ENCODE results near the gene NFKBIE. TPM values are rescaled to one million over a fixed set of nuclear protein-coding genes. Genes with fewer than 3 reads are reported as not detected.

Gene NFKBIE
- total and polyA plus RNA-seq, 4 donors = 3.5 to 15.8 (median 12.9) TPM

DNA sequence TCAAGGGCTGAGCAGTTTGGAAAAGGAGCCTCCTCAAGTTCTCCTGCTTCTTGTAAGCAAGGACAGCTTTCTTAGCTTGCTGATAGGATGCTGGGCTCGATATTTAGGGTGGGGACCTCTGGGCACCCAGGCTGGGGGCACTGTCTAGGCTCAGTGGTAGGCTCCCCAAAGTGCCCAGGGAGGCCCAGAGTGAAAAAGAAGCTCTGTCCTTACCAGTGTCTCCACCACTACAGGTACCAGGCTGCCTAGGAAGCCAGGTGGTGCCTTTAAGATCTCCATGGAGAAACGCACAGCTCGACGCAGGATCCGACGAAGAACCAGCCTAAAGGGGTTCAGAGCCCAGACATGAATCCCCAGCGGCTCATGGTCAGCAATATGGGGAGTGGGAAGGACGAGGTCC is 41.4 kb upstream of the NFKBIE start:
- Histone ChIP-seq H3K4me1 (ENCODE audit: control insufficient read depth, insufficient read depth, low read length) (no peaks in the 10 kb centered on the region), H3K27ac (ENCODE audit: low read depth, low read length) (no peak overlapping the region), H3K36me3 (ENCODE audit: control insufficient read depth, insufficient read depth, low read length) (peaks cover 94% of the 10 kb centered on the region), H3K27me3 (ENCODE audit: control insufficient read depth, insufficient read depth, low read length) (no peaks in the 10 kb centered on the region), H3K9me3 (ENCODE audit: control insufficient read depth, insufficient read depth, low read length) (no peaks in the 10 kb centered on the region), H3K4me3 (ENCODE audit: low read depth, low read length) (no peak overlapping the region)
- DNase-seq (ENCODE audit: low read depth in 4 of 6, low spot score in 6 of 6) = no peak
- WGBS (ENCODE audit: insufficient coverage) = 100% methylated on average over 5 of the region's 8 CpGs

- H3K9me3 ChIP-seq (ENCODE audit: control insufficient read depth, insufficient read depth, low read length) = no peaks in the 10 kb centered on the region
- no peak overlapping the region for H3K27ac ChIP-seq (ENCODE audit: low read depth, low read length)
- H3K27me3 ChIP-seq (ENCODE audit: control insufficient read depth, insufficient read depth, low read length) = no peaks in the 10 kb centered on the region
- H3K36me3 ChIP-seq (ENCODE audit: control insufficient read depth, insufficient read depth, low read length) = peaks cover 100% of the 10 kb centered on the region
- 70% methylated on average over 3 of the region's 5 CpGs for WGBS (ENCODE audit: insufficient coverage)
- no peaks in the 10 kb centered on the region for H3K4me1 ChIP-seq (ENCODE audit: control insufficient read depth, insufficient read depth, low read length)
- H3K4me3 ChIP-seq (ENCODE audit: low read depth, low read length) = no peak overlapping the region
- DNase-seq (ENCODE audit: low read depth in 4 of 6, low spot score in 6 of 6) = no peak
Measured at GRCh38 chr6:44305200-44305725, 39.9 kb upstream of the NFKBIE start.

DNA sequence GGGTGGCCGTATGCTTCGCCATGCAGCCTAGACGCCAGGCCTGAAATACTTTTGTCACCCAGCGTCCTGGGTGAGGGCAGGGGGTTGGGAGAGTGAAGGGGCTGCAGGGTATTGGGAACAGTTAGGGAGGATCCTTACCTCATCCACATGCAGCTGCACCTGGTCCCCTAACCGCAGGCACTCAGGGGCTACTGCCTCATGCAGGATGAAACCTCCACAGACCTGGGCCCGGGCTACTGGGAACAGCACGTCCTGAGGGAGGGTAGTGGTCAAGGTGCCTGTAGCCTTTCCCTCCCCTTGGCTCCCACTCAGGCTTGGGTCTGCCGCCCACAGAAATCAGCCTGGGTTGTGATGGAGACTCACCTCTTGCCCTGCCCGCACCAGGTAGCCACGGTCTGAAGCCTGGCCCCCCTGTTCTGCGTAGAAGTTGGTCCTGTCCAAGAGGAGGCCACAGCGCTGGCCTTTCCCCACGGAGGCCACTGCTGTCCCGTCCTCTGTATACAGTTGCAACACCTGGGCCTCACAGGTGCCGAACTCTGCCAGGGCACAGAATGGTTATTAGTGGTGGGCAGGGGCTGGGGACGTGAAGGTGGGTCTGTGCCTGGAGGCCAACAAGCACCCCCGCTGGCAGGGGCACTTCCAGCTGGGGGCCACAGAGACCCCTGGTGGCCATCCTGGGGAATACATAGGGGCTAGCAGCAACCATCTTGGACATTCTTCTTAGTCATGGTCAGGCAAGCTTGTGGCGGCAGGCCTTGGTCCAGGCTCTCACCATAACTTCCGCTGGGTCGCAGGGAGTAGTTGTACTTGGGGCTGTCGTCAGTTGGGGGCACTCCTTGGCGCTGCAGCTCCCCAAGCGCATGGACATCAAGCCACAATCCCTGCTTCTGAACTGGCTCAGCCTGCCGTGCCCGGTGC is 39.2 kb upstream of the NFKBIE start:
- Histone ChIP-seq H3K4me1 (ENCODE audit: control insufficient read depth, insufficient read depth, low read length) (no peaks in the 10 kb centered on the region), H3K27me3 (ENCODE audit: control insufficient read depth, insufficient read depth, low read length) (no peaks in the 10 kb centered on the region), H3K36me3 (ENCODE audit: control insufficient read depth, insufficient read depth, low read length) (peaks cover 96% of the 10 kb centered on the region), H3K27ac (ENCODE audit: low read depth, low read length) (no peak overlapping the region), H3K4me3 (ENCODE audit: low read depth, low read length) (no peak overlapping the region), H3K9me3 (ENCODE audit: control insufficient read depth, insufficient read depth, low read length) (no peaks in the 10 kb centered on the region)
- peak in 2 of 6 donors; percentile 21 to 45 for DNase-seq (ENCODE audit: low read depth in 4 of 6, low spot score in 6 of 6)
- WGBS (ENCODE audit: insufficient coverage) = 75% methylated on average over 22 of the region's 25 CpGs

DNA sequence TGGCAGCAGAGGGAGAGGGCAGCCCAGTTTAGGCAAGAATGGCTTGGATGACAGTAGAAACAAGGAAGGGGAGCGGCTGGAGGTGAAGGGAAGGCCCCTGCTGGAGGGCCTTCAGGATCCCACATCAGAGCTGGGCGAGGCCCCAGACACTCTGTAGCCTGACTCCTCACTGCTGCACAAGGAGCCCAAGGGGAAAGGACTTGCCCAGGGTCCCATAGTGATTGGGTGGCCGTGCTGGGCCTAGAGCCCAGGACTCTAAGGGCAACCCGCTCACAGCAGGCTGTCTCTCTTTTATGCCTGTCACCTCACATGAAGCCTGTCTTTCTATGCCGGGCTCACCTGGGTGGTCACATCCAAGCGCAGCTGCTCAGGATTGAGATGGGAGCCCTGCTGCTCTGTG is 38.5 kb upstream of the NFKBIE start:
- WGBS (ENCODE audit: insufficient coverage) = over 99% methylated on average over 6 of the region's 6 CpGs

DNA sequence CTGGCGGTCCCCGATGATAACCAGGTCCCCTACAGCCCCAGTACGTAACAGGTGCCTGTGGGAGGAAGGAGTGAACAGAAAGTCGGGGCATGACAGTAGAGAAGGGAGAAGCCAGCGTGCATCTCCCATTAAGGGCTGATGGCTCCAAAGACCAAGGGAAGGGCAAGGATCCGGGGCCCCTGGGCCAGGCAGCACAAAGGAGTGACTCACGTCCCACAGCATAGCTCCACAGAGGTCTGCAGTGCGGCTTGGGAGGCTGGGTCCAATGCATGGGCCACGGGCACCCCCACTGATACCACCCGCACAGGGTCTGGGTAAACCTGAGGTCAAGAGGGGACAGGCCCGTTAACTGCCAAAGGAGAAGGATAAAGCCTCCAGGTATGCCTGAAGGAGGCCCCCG is 37.5 kb upstream of the NFKBIE start:
- Histone ChIP-seq H3K27me3 (ENCODE audit: control insufficient read depth, insufficient read depth, low read length) (peaks cover 3% of the 10 kb centered on the region), H3K4me3 (ENCODE audit: low read depth, low read length) (no peak overlapping the region), H3K4me1 (ENCODE audit: control insufficient read depth, insufficient read depth, low read length) (peaks cover 7% of the 10 kb centered on the region), H3K9me3 (ENCODE audit: control insufficient read depth, insufficient read depth, low read length) (no peaks in the 10 kb centered on the region), H3K27ac (ENCODE audit: low read depth, low read length) (no peak overlapping the region), H3K36me3 (ENCODE audit: control insufficient read depth, insufficient read depth, low read length) (peaks cover 79% of the 10 kb centered on the region)
- DNase-seq (ENCODE audit: low read depth in 4 of 6, low spot score in 6 of 6) = no peak
- 87% methylated on average over 11 of the region's 12 CpGs for WGBS (ENCODE audit: insufficient coverage)

More for the DNA sequence above, 38.5 kb upstream of the NFKBIE start:
- Histone ChIP-seq H3K27me3 (ENCODE audit: control insufficient read depth, insufficient read depth, low read length) (no peaks in the 10 kb centered on the region), H3K4me1 (ENCODE audit: control insufficient read depth, insufficient read depth, low read length) (no peaks in the 10 kb centered on the region), H3K36me3 (ENCODE audit: control insufficient read depth, insufficient read depth, low read length) (peaks cover 89% of the 10 kb centered on the region), H3K9me3 (ENCODE audit: control insufficient read depth, insufficient read depth, low read length) (no peaks in the 10 kb centered on the region), H3K4me3 (ENCODE audit: low read depth, low read length) (no peak overlapping the region), H3K27ac (ENCODE audit: low read depth, low read length) (no peak overlapping the region)
- DNase-seq (ENCODE audit: low read depth in 4 of 6, low spot score in 6 of 6) = no peak

DNA sequence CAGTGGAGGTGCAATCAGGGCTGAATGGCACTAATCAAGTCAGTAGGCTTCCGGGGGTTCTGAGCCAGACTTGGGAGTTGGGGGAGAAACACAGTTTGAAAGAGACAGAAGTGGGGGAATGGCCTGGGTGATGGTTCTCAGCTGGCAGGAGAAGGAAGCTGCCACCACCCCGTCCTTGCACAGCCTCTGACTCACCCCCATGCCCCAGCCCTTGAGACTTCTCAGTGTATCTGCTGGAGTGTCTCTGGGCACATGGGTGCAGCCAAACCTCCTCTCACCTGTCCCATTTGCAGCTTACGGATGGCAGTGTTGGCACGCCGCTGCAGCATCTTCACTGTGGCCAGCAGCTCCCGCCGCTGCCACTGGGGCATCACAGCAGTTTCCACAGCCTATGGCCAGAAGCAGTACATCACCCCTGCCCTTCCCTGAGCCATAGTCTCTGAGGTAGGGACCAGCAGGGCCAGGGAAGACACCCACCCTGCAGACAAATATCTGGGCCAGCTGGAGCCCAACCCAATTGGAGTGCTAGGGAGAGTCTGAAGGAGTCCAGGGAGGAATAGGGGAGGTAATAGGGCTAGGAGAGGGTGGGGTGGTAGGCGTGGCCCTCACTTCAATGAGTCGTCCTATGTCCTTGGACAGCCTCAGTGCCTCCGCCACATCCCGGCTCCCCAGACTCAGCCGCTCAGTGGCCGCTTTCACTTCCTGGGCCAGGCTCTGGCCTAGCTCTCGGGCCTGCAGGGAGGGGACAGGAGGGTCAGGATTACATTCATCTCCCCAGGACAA is 36.6 kb upstream of the NFKBIE start:
- no peak overlapping the region for H3K4me3 ChIP-seq (ENCODE audit: low read depth, low read length)
- peaks cover 9% of the 10 kb centered on the region for H3K27me3 ChIP-seq (ENCODE audit: control insufficient read depth, insufficient read depth, low read length)
- peaks cover 70% of the 10 kb centered on the region for H3K36me3 ChIP-seq (ENCODE audit: control insufficient read depth, insufficient read depth, low read length)
- H3K4me1 ChIP-seq (ENCODE audit: control insufficient read depth, insufficient read depth, low read length) = peaks cover 15% of the 10 kb centered on the region
- 88% methylated on average over 14 of the region's 14 CpGs for WGBS (ENCODE audit: insufficient coverage)
- DNase-seq (ENCODE audit: low read depth in 4 of 6, low spot score in 6 of 6) = no peak
- H3K9me3 ChIP-seq (ENCODE audit: control insufficient read depth, insufficient read depth, low read length) = no peaks in the 10 kb centered on the region
- no peak overlapping the region for H3K27ac ChIP-seq (ENCODE audit: low read depth, low read length)

- DNase-seq (ENCODE audit: low read depth in 4 of 6, low spot score in 6 of 6) = no peak
- WGBS (ENCODE audit: insufficient coverage) = 92% methylated on average over 6 of the region's 8 CpGs
- Histone ChIP-seq H3K9me3 (ENCODE audit: control insufficient read depth, insufficient read depth, low read length) (no peaks in the 10 kb centered on the region), H3K27me3 (ENCODE audit: control insufficient read depth, insufficient read depth, low read length) (peaks cover 18% of the 10 kb centered on the region), H3K36me3 (ENCODE audit: control insufficient read depth, insufficient read depth, low read length) (peaks cover 62% of the 10 kb centered on the region), H3K4me3 (ENCODE audit: low read depth, low read length) (no peak overlapping the region), H3K27ac (ENCODE audit: low read depth, low read length) (no peak overlapping the region), H3K4me1 (ENCODE audit: control insufficient read depth, insufficient read depth, low read length) (peaks cover 21% of the 10 kb centered on the region)
Measured at GRCh38 chr6:44301106-44301505, 35.8 kb upstream of the NFKBIE start.

DNA sequence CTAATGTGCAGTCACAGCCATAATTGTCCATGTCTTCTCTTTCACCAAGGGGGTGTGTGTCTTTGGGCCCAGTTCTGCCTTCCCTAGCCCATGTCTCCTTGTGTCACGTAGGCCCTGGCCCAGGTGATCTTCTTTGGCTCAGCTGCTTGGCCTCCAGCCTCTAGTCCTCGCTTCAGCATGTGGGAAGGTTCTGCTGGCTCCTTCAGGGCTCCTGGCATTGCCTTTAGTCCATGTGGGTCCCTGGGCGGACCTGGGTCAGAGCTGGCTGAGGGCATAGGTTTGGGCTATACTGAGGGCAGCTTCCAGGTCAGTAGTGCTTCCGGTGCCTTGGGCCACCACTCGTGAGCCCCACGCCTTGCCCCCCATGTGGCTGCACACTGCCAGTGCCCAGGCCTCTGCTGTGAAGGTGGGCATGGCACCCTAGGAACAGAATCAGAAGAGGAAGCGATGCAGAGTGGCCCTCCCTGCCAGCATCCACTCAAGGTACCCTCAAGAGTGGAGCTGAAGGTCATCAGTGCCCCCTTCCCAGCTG is 35.0 kb upstream of the NFKBIE start:
- Histone ChIP-seq H3K9me3 (ENCODE audit: control insufficient read depth, insufficient read depth, low read length) (no peaks in the 10 kb centered on the region), H3K4me1 (ENCODE audit: control insufficient read depth, insufficient read depth, low read length) (peaks cover 21% of the 10 kb centered on the region), H3K4me3 (ENCODE audit: low read depth, low read length) (no peak overlapping the region), H3K27ac (ENCODE audit: low read depth, low read length) (no peak overlapping the region), H3K36me3 (ENCODE audit: control insufficient read depth, insufficient read depth, low read length) (peaks cover 54% of the 10 kb centered on the region), H3K27me3 (ENCODE audit: control insufficient read depth, insufficient read depth, low read length) (peaks cover 24% of the 10 kb centered on the region)
- no peak for DNase-seq (ENCODE audit: low read depth in 4 of 6, low spot score in 6 of 6)
- 84% methylated on average over 7 of the region's 7 CpGs for WGBS (ENCODE audit: insufficient coverage)

- Histone ChIP-seq H3K4me1 (ENCODE audit: control insufficient read depth, insufficient read depth, low read length) (peaks cover 21% of the 10 kb centered on the region), H3K4me3 (ENCODE audit: low read depth, low read length) (no peak overlapping the region), H3K27me3 (ENCODE audit: control insufficient read depth, insufficient read depth, low read length) (peaks cover 29% of the 10 kb centered on the region), H3K27ac (ENCODE audit: low read depth, low read length) (no peak overlapping the region), H3K36me3 (ENCODE audit: control insufficient read depth, insufficient read depth, low read length) (peaks cover 39% of the 10 kb centered on the region), H3K9me3 (ENCODE audit: control insufficient read depth, insufficient read depth, low read length) (no peaks in the 10 kb centered on the region)
- WGBS (ENCODE audit: insufficient coverage) = 86% methylated on average over 3 of the region's 3 CpGs
- no peak for DNase-seq (ENCODE audit: low read depth in 4 of 6, low spot score in 6 of 6)
Measured at GRCh38 chr6:44298864-44299263, 33.5 kb upstream of the NFKBIE start.

All from spinal cord (tissue), 10 donors.